B cell (primary cell): Measurements from ENCODE around the gene PLEKHA5. TPM values are rescaled to one million over a fixed set of nuclear protein-coding genes. Genes with fewer than 3 reads are reported as not detected.

Source experiments
- ATAC-seq: fragments of 200-7000 bp; cut with Tn5 transposase; one replicate; pipeline ENCODE4 v1.10.0; 2021; ENCODE audit warnings: low read depth, mild to moderate bottlenecking, moderate number of reproducible peaks, moderate library complexity
- CTCF ChIA-PET: fragments of 350-600 bp; sonication (Branson Sonifier 250); formaldehyde crosslinking; loops from one replicate; lab custom pipeline; 2021; ENCODE audit warnings: antibody characterized with exemption, inconsistent platforms; lab: Charles Lee
- POLR2A ChIA-PET: fragments of 350-600 bp; sonication (Branson Sonifier 250); formaldehyde crosslinking; loops from one replicate; lab custom pipeline; 2021; ENCODE audit warnings: antibody characterized with exemption; lab: Charles Lee
- DNase-seq: peaks from one replicate; pipeline ENCODE4 v3.0.0; 2013
- H2AFZ ChIP-seq: 2 replicates; pipeline ENCODE4 v1.6.1; 2012; ENCODE audit warnings: mild to moderate bottlenecking, low read depth, low read length; ENCODE audit not compliant: insufficient read depth, poor library complexity, severe bottlenecking
- H3K27ac ChIP-seq, 2 donors: 1 replicate in 1 of 2; 2 replicates in 1 of 2; pipeline ENCODE4 v1.5.1; 2012 to 2013; ENCODE audit warnings: low read length in 2 of 2, mild to moderate bottlenecking in 2 of 2, moderate library complexity in 1 of 2
- H3K27me3 ChIP-seq, 4 experiments: fragments of 200-600 bp in 1 of 4; sonication (generic) in 1 of 4; replicated peaks in 1 of 4; 1 replicate in 2 of 4; 2 replicates in 2 of 4; pipeline versions ENCODE4 v1.6.1 to v1.7.0; 2013 to 2016; ENCODE audit warnings: low read length in 3 of 4, mild to moderate bottlenecking in 2 of 4, mixed read lengths in 1 of 4, moderate library complexity in 1 of 4; ENCODE audit not compliant: insufficient read depth in 4 of 4, control insufficient read depth in 3 of 4; ENCODE audit errors: control extremely low read depth in 1 of 4
- H3K36me3 ChIP-seq, 2 experiments: replicated peaks in 1 of 2; 1 replicate in 1 of 2; 2 replicates in 1 of 2; pipeline versions ENCODE4 v1.6.1 to v1.7.1; 2013; ENCODE audit warnings: low read length in 1 of 2; ENCODE audit not compliant: insufficient read depth in 2 of 2, control insufficient read depth in 1 of 2; ENCODE audit errors: control extremely low read depth in 1 of 2, extremely low read depth in 1 of 2
- H3K4me1 ChIP-seq, 2 donors: fragments of 200-600 bp in 1 of 2; sonication (generic) in 1 of 2; 1 replicate in 1 of 2; 2 replicates in 1 of 2; pipeline versions ENCODE4 v1.5.1 to v1.6.1; 2013 to 2017; ENCODE audit warnings: low read length in 2 of 2; ENCODE audit not compliant: control insufficient read depth in 2 of 2, insufficient read depth in 2 of 2
- H3K4me2 ChIP-seq: replicated peaks from 2 replicates; pipeline ENCODE3; 2012; ENCODE audit warnings: mild to moderate bottlenecking, low read depth, low read length; ENCODE audit not compliant: poor library complexity, severe bottlenecking
- H3K4me3 ChIP-seq, 5 experiments: fragments of 200-600 bp in 1 of 5; sonication (generic) in 1 of 5; 1 replicate in 3 of 5; 2 replicates in 2 of 5; pipeline versions ENCODE4 v1.5.1 to v1.7.0; 2011 to 2016; ENCODE audit warnings: low read length in 4 of 5, mild to moderate bottlenecking in 4 of 5, low read depth in 2 of 5, control low read depth in 1 of 5, moderate library complexity in 1 of 5; ENCODE audit not compliant: insufficient read depth in 1 of 5; ENCODE audit errors: control extremely low read depth in 1 of 5, extremely low read depth in 1 of 5
- H3K79me2 ChIP-seq: fragments of 200-600 bp; sonication (generic); one replicate; pipeline ENCODE4 v1.6.0; 2016; ENCODE audit warnings: low read length; ENCODE audit not compliant: control insufficient read depth, insufficient read depth
- H3K9ac ChIP-seq: fragments of 200-600 bp; sonication (generic); 2 replicates; pipeline ENCODE4 v1.6.1; 2017; ENCODE audit warnings: mild to moderate bottlenecking, low read length, moderate library complexity
- H3K9me3 ChIP-seq, 3 donors: one replicate each; pipeline versions ENCODE4 v1.6.1 to v1.7.1; 2013; ENCODE audit warnings: low read length in 2 of 3; ENCODE audit not compliant: control insufficient read depth in 2 of 3, insufficient read depth in 1 of 3; ENCODE audit errors: control extremely low read depth in 1 of 3
- H4K20me1 ChIP-seq: 2 replicates; pipeline ENCODE4 v1.6.0; 2012; ENCODE audit warnings: mild to moderate bottlenecking, low read length; ENCODE audit not compliant: insufficient read depth, control insufficient read depth, poor library complexity, severe bottlenecking
- H3K27ac Mint-ChIP-seq: one replicate; pipeline ENCODE4 v1.8.0; 2021; ENCODE audit warnings: mixed read lengths
- H3K27me3 Mint-ChIP-seq: one replicate; pipeline ENCODE4 v1.8.0; 2021; ENCODE audit warnings: mixed read lengths
- H3K4me1 Mint-ChIP-seq: one replicate; pipeline ENCODE4 v1.8.0; 2021; ENCODE audit warnings: mixed read lengths
- H3K4me3 Mint-ChIP-seq: one replicate; pipeline ENCODE4 v1.8.0; 2021; ENCODE audit warnings: mixed read lengths
- H3K9me3 Mint-ChIP-seq: one replicate; pipeline ENCODE4 v1.8.0; 2022; ENCODE audit warnings: mixed read lengths; ENCODE audit not compliant: insufficient read depth
- CTCF ChIP-seq: fragments of 200-600 bp; IDR thresholded peaks from one replicate; pipeline ENCODE4 v1.8.0; 2022; ENCODE audit warnings: antibody characterized with exemption, mild to moderate bottlenecking
- EZH2 ChIP-seq: IDR thresholded peaks from 2 replicates; pipeline ENCODE4 v1.6.1; 2012; ENCODE audit warnings: borderline replicate concordance, low read depth, mild to moderate bottlenecking, moderate library complexity, low read length; ENCODE audit not compliant: insufficient read depth, poor library complexity, severe bottlenecking
- WGBS: methylation state at CpG from one replicate; pipeline ENCODE4 v1.1.5; 2013; ENCODE audit warnings: missing lambda C conversion rate; ENCODE audit not compliant: insufficient coverage; 5-methylcytosine and 5-hydroxymethylcytosine counted together
- intact Hi-C: fragments of 100-400 bp; cut with micrococcal nuclease; formaldehyde crosslinking; loops from one replicate; pipeline ENCODE4 v1.10.0; 2022
- polyA plus RNA-seq: library from polyadenylated mRNA; depleted of rRNA; stranded (reverse); fragments of >200 nt; gene quantifications from 2 replicates; pipeline ENCODE4 v1.2.3, GENCODE V29; 2012
- total RNA-seq, 2 donors: library from RNA; stranded (reverse); fragments of 120-200 nt in 1 of 2; gene quantifications; 1 replicate in 1 of 2; 2 replicates in 1 of 2; pipeline versions ENCODE4 v1.2.3 to v1.2.4, GENCODE V29; 2013 to 2022

PLEKHA5 gene
- total and polyA plus RNA-seq, 2 donors (not counting 1 experiment from before 2014, with no cell fraction given), result 0.03 to 0.22 TPM

- ATAC-seq (no peak), DNase-seq (no peak)
- no peaks in the 10 kb centered on the region for H3K9me3 Mint-ChIP-seq
- H3K4me1 ChIP-seq, result no peaks in the 10 kb centered on the region
- H3K79me2 ChIP-seq, result no peaks in the 10 kb centered on the region
- WGBS, result no CpG with 5 or more reads among the region's 1 CpG
- no peaks in the 10 kb centered on the region for H3K27me3 Mint-ChIP-seq
- no peak overlapping the region for H2AFZ ChIP-seq
- no peak overlapping the region for H3K4me2 ChIP-seq
- H4K20me1 ChIP-seq, result no peaks in the 10 kb centered on the region
- H3K4me3 ChIP-seq, result no peak overlapping the region
- no peak overlapping the region for H3K27ac ChIP-seq
- no peak overlapping the region for H3K27ac Mint-ChIP-seq
- TF ChIP-seq EZH2 (no peak), CTCF (no peak)
- intact Hi-C loops, result no loop called here
- POLR2A ChIA-PET, result no interaction called here
- no peaks in the 10 kb centered on the region for H3K36me3 ChIP-seq
- H3K27me3 ChIP-seq, result no peaks in the 10 kb centered on the region
- H3K9me3 ChIP-seq, result no peaks in the 10 kb centered on the region
- H3K9ac ChIP-seq, result no peak overlapping the region
- no peak overlapping the region for H3K4me3 Mint-ChIP-seq
- CTCF ChIA-PET, result interaction anchor here (1.1 kb wide), 1 partner anchor 23 kb away, joined by 3 read pairs; no protein-coding TSS in a partner anchor
- no peaks in the 10 kb centered on the region for H3K4me1 Mint-ChIP-seq
Measured at GRCh38 chr12:19200261-19200660, 70.7 kb downstream of the PLEKHA5 start.

DNA sequence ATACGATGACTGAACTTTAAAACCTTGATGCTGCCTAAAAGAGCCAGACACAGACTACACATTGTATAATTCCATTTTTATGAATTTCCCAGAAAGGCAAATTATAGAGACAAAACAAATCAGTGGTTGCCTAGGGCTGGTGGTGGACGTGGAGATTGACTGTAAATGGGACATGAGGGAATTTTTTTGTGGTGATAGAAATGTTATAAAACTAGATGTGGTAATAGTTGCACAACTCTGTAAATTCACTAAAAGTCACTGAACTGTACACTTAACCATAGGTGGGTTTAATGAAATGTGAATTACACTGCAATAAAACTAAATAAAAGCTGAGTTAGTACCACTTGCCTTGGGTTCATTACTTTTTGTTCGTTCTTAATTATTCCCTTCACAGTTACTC lies 72.1 kb downstream of the PLEKHA5 start:
- Histone ChIP-seq H3K36me3 (no peaks in the 10 kb centered on the region), H3K4me1 (no peaks in the 10 kb centered on the region), H4K20me1 (no peaks in the 10 kb centered on the region), H3K27me3 (no peaks in the 10 kb centered on the region), H3K79me2 (no peaks in the 10 kb centered on the region), H3K9me3 (no peaks in the 10 kb centered on the region), H3K4me2 (no peak overlapping the region), H2AFZ (no peak overlapping the region), H3K9ac (no peak overlapping the region), H3K27ac (no peak overlapping the region), H3K4me3 (no peak overlapping the region)
- ChIA-PET CTCF (no interaction called here), POLR2A (no interaction called here)
- no peak overlapping the region for H3K27ac Mint-ChIP-seq
- no peaks in the 10 kb centered on the region for H3K9me3 Mint-ChIP-seq
- no peak for TF ChIP-seq EZH2
- no peak for TF ChIP-seq CTCF
- intact Hi-C loops, result no loop called here
- H3K27me3 Mint-ChIP-seq, result no peaks in the 10 kb centered on the region
- H3K4me3 Mint-ChIP-seq, result no peak overlapping the region
- ATAC-seq (no peak), DNase-seq (no peak)
- H3K4me1 Mint-ChIP-seq, result no peaks in the 10 kb centered on the region
- WGBS, result no CpG with 5 or more reads among the region's 3 CpGs
